Femur (tissue), 1 donor: ENCODE data around the gene TES.

Experiments used
- DNase-seq: peaks from one replicate; pipeline ENCODE4 v3.0.0-alpha.2; 2017

Gene TES

DNA sequence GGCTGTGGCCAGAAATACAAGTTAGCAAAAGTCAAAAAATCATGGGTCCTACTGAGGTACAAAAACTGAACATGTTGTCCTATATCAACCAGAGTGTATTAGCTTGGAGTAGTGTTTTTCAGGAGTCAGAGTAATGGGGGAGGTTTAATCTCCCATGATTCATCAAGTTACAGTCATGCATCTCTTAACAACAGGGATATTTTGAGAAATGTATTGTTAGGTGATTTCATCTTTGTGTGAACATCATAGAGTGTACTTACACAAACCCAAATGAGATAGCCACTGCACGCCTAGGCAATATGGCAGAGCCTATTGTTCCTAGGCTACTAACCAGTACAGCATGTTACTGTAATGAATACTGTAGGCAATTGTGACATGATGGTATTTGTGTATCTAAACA lies 14.9 kb upstream of the TES start:
- DNase-seq, result no peak

- no peak for DNase-seq
These were observed 13.4 kb upstream of the TES start for GRCh38 chr7:116196947-116197346.

GRCh38 chr7:116197360-116197759 lies 13.0 kb upstream of the TES start:
- no peak for DNase-seq

DNA sequence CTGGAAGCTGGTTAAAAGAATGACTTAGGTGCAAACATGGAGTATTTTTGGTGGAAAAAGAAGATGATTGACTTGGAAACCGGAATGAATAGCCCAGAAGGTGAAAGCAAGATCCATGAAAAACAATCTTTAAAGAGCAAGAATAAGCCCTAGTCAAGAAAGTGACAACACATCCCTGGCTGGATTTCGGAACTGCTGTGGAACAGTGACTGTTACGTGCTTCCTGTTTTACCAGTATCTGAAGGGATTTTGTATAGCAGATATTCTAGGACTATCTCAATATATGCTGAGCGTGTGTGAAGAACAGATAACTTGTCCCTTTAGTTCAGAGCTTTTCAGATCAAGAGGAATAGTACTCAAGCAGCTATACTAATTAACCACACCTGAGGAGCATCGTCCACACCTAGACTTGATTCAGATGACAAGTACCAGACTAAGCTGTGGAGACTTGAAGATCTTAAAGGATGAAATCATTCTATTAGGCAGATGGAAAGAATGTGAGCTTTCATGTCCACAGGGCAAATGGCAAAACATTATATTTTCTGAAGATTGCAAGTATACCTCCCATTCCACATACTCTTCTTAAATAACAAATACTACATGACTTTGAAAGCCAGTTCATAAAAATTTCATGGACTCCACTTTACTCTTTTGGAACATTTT lies 11.5 kb upstream of the TES start:
- DNase-seq, result no peak

- no peak for DNase-seq
These were observed 9.4 kb upstream of the TES start for GRCh38 chr7:116200963-116201362.

- DNase-seq, result no peak
These were observed 4.2 kb upstream of the TES start for GRCh38 chr7:116206141-116206540.

DNA sequence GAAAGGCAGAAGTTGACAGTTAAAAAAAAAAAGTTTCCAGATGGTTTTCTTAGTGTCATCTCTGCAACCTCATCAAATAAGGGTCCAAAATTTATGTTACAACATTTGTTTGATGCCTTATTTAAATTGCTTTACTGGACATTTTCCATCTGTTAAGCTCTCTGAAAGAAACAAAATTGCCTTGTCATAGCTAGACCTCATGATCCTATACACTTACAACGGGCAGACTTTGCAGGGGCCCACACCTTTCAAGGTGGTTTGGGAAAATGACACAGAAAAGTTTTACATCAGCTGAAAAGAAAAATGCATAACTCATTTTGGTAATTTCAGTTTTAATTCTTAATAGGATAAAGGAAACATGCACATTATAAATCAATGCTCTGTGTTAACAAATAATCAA lies 1.4 kb upstream of the TES start:
- no peak for DNase-seq

DNA sequence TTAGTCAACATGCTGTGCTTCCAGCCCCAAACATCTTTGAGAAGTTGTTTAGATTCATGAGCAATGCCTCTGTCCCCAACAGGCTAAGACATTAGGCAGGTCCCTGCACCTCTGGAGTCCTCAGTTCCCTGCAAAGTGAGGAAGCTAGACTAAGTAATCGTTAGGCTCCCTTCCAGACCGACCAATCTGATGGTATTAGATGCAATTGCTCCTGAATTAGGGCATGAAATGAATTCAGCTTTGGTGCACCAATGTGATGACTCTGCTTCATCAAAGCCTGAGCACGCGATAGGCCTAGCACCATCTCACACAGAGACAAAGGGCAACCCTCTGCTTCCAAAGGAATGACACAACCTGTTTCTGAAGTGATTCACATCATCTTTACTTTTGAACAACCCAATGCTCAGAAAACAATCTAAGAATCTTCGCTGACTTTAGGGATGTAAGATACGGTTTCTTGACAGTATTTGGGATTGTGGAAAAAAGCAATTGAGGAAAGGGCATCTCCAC lies 723 bp upstream of the TES start:
- no peak for DNase-seq

DNA sequence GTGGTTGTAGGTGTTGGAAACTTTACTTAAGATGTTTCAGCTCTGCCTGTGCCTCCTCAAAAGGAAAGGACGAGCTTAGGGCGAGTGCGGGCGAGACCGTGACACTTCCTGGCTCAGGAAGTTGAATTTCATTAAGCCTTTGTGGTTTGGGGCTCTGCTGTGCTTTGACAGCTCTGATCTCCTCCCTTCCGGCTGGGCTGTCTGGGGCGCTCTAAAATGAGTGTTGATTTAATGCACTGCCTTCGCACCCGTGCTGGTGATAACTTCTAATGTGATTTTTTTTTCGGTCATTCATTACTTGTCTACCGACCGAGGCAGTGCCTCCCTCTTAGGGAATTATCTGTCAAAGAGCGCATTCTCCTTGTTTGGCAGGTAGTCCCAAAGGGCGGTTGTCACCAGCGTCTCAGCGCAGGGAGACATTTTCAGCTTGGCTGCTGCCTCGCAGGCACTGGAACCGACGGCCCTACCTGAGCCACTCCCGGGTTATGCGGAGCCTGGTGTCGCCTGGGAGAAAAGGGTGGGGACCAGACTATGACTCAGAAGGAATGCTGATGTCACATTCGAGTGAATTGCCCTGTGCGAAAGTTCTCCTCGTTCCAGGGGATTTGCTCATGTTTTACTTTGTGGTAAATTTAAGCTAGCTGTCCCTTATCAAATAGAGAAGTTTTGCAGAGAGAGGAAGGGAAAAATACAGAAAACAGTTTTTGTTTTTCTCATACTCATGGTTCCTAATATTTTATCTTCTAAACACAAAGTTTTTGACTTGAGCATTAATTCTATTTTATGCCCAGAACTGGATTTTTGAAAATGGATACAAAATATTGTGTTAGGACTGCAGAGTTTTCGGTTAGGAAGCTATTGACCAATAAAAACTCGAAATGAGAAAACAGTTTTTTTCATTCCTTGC lies 920 bp downstream of the TES start:
- DNase-seq, result peak; percentile 82

DNA sequence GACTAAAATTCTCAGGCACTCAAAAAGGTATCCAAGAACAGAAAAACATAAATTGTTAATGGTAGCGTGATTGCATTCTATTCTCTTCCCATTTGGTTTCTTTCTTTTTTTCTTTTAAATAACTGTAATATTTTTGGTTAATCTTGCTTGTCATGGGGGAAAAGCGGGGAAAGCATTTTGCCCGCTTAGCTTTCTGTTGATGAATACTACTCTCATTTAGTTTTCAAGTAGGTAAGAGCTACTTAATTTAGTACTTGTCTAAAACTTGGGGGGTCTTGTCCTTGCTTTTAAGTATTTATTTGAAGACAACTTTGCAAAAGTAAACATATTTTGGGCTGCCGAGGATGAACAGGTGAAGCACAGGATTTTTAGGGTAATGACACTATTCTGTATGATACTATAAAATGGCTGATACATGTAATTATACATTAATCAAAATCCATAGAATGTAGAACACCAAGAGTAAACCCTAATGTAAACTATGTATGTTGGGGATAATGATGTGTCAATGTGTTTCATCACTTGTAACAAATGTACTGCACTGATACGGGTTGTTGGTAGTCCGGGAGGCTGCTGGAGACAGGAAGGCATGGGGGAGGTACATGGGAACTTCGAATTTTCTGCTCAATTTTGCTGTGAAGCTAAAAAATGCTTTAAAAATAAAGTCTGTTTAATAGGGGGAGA lies 1.7 kb downstream of the TES start:
- no peak for DNase-seq

GRCh38 chr7:116212869-116213268 lies 2.5 kb downstream of the TES start:
- DNase-seq, result no peak

DNA sequence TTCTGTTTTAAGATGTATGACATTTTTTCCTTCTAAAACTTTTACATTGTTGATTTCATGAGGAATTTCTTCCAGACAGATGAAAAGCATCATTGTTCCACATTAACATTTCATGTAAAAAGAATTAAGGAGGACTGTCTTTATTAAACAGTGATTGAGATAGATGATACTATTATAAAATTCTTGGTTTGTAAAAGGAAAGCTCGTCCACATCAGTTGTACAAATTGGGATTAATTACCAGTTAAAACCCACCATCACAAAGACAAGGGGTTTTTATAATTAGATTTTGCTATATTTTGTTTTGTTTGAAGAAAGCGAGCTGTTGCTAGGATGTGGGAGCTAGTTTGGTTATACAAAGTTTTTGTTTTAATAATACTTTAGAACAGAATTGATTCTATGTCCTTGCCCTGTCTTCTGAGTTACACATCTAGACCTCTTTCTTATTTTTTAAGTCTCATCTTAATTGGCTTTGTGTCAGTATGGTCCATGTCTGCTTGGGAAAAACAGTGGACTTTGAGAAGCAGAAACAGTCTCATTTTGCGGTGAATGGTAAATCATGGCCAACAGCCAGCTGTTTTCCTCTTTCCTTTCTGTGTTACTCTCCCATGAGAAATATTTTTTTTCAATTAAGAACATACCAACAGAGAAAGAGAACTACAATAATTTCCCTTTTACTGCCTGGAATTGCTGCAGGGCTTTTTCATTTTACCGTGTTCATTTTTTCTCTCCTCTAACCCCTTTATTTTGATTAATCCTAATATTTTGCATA lies 3.2 kb downstream of the TES start:
- DNase-seq, result peak; percentile 51

- no peak for DNase-seq
These were observed 4.6 kb downstream of the TES start for GRCh38 chr7:116214921-116215320.

DNA sequence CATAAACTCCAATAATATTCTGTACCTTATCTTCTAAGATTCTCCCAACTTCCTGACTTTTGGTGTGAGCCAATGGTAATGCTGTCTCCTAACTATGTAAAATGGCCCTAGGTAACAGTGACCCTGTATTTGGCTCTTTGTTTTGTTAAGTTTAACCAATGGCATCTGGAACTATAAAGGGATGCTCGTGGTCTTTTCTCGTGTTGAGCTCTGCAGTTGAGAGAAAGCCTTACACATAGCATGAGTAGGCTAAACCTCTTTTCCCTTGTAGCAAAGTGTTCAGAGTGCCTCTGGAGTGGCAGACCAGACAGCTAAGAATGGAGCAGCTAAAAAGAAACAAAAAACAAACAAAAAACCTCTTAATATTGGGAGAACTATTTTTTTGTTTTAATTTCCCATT lies 5.2 kb downstream of the TES start:
- DNase-seq, result no peak

DNA sequence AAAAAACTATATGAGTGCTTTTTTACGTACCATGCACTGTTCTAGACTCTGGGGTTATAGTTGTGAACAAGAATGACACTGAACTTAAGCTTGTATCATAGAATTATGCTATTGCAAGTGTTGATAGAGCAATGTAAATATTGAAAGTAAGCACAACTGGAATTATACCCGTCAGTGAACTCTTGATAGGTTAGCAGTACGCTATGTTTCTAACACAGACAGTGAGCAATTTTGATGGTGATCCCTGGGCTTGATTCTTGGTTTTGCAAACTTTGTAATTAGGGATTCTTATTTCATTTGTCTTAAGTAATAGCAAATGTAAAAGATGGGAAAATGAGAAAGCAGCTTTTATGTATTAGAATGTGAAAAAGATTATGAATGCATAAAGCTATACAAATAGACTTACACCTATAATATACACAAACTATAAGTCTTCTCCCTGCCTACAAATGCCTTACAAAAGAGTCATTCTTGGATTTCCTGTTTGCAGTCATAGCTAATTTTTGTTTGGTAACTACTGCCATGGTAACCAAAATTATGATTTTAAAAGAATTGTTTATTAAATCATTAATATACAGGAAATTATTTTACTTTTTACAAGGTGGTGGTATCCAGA lies 6.7 kb downstream of the TES start:
- no peak for DNase-seq

DNA sequence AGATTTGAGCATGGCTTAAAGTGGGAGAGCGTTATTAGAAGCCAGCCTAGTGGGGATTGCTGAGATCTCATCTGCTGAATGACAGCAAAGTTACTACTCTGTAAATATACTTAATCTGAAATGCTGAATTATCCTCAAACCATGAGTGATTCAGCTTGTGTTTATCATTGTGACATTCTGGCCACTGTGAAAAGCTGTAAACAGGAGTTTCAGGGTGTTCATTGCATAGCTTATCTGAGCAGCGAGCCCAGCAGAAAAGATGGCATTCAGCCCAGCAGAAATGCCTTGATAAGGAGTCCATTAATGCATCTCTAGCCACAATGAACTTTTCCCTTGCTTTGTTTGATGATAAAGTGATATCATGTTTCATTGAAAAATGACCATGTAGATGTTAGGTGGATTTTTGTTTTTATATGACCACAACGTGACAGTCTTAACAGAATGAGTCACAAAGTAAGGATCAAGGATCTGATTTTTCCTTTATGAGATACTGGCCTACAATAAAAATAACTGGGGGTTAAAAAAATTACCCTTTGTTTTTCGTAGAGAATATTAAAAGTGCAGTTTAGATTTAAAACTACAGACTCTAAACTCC lies 7.8 kb downstream of the TES start:
- no peak for DNase-seq

DNA sequence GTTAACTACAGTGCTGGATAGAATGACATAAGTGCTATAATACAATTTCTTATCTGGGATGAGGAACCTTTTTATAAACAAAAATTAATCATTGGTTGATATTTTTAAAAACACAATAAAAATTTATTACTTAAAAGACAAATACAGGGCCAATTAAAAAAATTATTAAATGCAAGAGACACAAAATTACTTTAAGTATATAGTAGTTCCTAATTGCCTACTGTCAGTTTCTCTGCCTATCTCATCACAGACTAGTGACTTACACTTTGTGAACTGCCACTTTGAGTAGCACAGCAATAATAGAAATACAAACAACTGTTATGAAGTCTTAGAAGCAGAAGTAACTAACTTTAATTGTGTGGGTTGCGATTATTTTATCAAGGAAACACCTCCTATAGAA lies 8.4 kb downstream of the TES start:
- DNase-seq, result no peak

GRCh38 chr7:116219288-116219687 lies 8.9 kb downstream of the TES start:
- DNase-seq, result no peak

- no peak for DNase-seq
These were observed 9.5 kb downstream of the TES start for GRCh38 chr7:116219834-116220233.

DNA sequence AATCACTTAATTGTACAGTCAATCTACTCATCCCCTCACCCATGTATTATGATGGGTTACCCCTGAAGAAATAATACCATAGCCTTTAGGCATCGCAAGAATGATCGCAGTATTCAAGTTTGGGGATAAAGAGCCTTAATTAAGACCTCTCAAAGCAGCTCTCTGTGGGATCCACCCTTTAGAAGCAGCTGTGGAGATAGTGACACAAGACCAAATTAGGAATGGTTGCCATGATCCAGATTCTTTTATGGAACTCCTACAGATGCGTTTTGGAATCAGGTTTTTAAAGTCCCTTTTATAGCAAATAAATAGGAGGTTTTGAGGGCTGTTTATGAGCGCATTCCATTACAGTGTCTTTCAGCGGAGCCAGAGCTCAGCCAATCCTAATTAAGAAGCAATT lies 12.2 kb downstream of the TES start:
- DNase-seq, result no peak

DNA sequence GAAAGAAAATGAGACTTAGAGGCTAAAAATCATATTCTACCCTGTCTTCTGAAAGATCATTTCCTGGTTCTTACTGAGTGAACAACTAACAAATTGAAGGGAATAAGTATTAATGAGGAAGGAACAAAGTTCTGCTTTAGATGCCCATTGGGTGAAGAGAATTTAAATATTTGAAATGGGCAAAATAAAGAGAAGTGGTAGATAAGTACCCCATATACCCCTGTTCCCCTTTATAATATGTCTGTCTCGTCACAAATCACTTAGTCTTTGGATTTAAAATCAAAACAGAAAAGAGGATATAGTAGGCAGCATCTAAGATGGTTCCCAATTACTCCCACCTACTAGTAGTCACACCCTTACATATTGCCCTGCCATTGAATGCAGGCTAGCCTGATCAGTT lies 13.2 kb downstream of the TES start:
- no peak for DNase-seq

GRCh38 chr7:116224492-116225098 lies 14.3 kb downstream of the TES start:
- no peak for DNase-seq
